ENCODE data around the gene C6orf58.

Gene C6orf58
- total RNA-seq: 0 to 0.17 reads per million in 2 experiments

GRCh38 chr6:127576874-127577273 is at the start of gene C6orf58:
Gene C6orf58, plus strand, starts transcription at chr6:127577174. Its CDS starts 12 bp downstream, at chr6:127577186.
- DNase-seq (ENCODE audit: low read depth): no peak

DNA sequence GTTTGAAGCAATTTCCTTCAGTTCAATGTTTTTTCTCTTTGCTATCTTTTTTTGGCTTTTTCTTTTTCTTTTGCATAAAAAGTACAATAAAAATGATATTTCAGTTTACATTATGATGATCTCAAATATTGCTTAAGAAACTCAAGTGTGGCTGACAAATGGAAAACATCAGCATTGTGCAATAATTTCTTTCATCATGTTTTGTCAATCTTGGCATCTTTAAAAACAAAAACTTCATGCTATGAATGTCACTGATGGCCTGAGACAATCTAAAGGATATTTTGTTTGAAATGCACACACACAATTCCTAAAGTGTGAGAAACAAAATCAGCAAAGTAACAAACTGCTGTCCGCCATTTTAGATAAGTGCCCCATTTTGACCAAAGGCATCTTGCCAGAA is 44.0 kb upstream of the C6orf58 start:
- no peak for DNase-seq (ENCODE audit: low read depth)

GRCh38 chr6:127533736-127534135 is 43.2 kb upstream of the C6orf58 start:
- DNase-seq (ENCODE audit: low read depth): no peak

GRCh38 chr6:127538750-127539264 is 38.2 kb upstream of the C6orf58 start:
- no peak for DNase-seq (ENCODE audit: low read depth)

DNA sequence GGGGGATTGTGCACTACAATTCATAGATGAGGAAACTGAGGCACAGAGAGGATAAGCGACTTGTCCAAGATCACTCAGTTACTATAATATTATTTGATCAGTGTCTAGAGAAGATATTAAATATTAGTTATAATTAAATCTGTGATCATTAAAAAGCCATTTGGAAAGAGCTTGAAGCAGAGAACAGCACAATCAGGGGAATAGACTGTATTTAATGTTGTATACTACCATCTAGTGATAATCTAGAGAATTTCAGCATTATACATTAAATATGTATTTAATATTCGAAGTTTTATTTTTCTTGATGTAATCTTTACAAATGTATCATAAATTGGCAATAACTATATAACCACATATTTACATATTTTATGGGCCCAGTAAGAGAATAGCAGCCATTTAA is 37.7 kb upstream of the C6orf58 start:
- no peak for DNase-seq (ENCODE audit: low read depth)

DNA sequence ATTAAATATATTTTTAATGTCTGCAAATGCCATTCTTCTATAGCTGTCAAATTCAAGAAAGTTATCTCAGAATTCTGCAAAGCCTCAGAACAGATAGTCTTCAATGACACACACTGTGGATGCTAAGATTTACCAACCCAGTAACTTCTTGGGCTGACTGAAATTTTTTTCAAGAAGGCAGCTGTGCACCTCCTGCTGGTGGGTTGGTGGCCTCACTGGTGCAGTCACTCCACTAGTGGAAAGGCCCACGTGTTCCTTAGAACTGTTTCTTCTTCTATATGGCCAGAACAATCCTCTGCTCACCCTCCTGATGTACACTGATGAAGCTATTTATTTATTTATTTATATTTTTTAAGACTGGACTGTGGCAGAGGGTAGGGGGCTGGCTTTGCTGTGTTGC is 29.8 kb upstream of the C6orf58 start:
- no peak for DNase-seq (ENCODE audit: low read depth)

- DNase-seq (ENCODE audit: low read depth): no peak
These were observed 28.9 kb upstream of the C6orf58 start for GRCh38 chr6:127547904-127548649.

- DNase-seq (ENCODE audit: low read depth): no peak
These were observed 26.6 kb upstream of the C6orf58 start for GRCh38 chr6:127550403-127550802.

DNA sequence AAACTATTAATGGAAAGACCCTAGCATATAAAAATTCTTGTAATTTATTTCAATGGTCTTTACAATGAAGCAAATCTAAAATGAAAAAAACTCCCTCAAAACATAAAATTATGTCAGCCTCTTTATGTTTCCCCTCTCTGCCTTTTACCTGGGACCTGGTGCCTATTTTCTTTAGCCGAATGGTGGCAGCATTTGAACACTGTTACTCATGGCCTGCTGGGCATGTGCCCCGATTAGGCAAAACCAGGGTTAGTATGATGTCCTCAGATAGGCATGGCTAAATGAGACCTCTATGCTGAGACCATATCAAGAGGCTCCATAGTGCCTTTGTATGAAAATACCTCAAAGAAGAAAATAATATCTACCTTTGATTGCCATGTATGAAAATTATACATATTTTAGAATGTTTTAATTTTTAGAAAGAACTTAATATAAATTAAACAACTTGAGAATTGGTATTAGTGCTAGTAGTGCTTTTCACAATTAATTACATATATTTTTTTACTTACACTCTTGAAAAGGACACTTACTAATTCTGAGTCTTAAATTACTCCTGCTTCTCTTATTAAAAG is 22.5 kb upstream of the C6orf58 start:
- DNase-seq (ENCODE audit: low read depth): no peak

GRCh38 chr6:127561660-127562059 is 15.3 kb upstream of the C6orf58 start:
- no peak for DNase-seq (ENCODE audit: low read depth)

- DNase-seq (ENCODE audit: low read depth): no peak
These were observed 12.2 kb upstream of the C6orf58 start for GRCh38 chr6:127564761-127565160.

GRCh38 chr6:127566119-127566518 is 10.9 kb upstream of the C6orf58 start:
- DNase-seq (ENCODE audit: low read depth): no peak

DNA sequence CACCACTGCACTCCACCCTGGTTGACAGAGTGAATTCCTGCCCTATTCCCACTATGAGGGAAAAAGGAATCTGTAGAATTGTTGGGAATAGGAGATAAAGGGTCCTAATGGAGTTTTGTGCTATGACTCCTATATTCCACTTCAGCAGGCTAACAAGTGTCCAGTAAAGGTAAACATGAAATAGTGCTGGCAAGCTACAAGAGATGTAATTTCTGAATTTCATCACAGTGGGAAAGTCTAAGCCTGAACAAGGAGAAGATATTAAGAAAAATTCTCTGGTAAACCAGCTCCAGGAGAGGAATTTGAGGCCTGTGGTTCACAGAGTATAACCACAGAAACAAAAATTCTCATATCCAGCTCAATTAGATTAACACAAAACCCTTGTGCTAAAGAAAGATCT is 10.3 kb upstream of the C6orf58 start:
- DNase-seq (ENCODE audit: low read depth): no peak

DNA sequence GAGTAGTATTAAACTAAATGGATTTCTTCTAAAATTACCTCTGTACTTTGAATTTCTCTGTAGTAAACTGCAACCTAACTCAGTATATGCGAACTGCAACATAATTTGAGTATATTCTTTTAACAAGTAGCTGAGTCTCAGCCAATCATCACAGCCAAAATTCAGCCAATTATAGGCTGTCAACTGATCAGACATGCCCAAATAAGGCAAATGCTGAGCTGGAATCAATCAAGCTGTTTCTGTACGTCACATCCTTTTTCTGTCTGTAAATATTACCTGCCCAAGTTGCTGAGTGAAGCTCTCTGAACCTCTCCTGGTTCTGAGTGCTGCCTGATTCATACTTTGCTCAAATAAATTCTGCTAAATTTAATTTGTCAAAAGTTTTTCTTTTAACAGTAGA is 9.5 kb upstream of the C6orf58 start:
- DNase-seq (ENCODE audit: low read depth): no peak

- no peak for DNase-seq (ENCODE audit: low read depth)
These were observed 6.1 kb upstream of the C6orf58 start for GRCh38 chr6:127570739-127571389.

GRCh38 chr6:127578900-127579299 is 1.9 kb downstream of the C6orf58 start:
- DNase-seq (ENCODE audit: low read depth): no peak

- no peak for DNase-seq (ENCODE audit: low read depth)
These were observed 4.6 kb downstream of the C6orf58 start for GRCh38 chr6:127581576-127581975.

DNA sequence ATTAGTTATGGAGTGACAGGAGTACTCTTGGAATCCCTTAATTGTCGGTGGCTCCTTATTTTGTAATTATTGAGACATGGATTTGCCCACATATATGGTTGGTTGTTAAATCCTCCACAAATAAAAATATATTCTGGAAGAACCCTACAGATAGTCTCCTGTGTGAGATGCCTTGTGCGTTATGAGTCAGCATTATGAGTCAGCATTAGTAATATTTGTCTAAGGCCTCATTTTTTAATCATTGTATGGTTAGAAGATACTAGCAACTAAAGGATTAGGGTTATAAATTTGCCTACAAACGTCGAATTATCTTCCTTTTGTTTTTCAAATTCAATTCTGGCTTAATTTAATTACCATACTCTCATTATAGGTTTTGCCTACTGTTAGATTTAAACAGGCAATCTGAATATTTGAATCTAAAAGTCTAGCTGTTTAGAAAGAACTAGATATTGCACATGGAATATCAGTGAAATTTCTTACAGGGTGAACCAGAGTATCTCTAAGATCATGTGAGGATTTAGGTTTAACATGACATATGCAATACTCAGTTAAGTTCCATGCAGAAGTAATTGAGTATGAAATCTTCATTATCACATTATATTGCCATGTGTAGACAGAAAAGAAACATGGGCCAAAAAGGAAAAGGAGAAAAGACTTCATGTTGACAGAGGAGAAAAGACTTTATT is 5.9 kb downstream of the C6orf58 start:
- DNase-seq (ENCODE audit: low read depth): no peak

DNA sequence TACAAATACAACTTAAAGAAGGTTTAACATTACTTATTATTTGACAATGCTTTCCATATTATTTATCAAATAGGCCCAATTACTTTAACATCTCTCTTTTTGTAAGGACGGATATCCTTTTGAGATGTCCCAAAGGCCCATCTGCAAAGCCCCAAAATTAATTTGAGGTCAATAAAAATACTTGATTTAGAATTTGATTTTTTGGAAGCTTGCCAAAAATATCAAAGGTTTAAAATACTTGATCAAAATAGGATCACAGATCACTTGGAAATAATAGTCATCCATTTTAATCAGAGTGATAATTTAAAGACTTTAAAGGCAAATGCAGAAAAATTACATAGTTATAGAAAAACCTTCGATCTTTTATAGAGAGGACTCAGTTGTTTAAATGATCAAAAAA is 8.1 kb downstream of the C6orf58 start:
- no peak for DNase-seq (ENCODE audit: low read depth)

DNA sequence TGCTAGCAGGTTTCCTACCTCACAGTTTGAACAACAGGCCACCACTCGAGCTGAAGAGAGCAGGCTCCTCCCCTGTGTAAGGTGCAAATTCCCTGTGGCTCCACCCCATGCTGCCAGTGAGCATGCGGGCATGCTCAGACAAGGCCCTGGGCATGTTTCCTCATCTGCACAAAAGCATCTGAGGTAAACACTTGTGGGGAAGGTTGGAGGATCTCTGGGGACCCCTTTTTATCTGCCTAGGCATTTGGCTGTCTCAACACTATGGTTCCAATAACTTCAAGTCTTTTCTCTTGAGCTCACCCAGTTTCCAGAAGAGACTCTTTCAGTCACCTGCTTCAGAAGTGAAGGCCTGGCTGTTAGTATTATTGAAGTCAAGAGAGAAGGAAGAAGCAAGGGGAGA is 9.4 kb downstream of the C6orf58 start:
- DNase-seq (ENCODE audit: low read depth): no peak

GRCh38 chr6:127587875-127588274 is 10.9 kb downstream of the C6orf58 start:
- DNase-seq (ENCODE audit: low read depth): no peak

- DNase-seq (ENCODE audit: low read depth): no peak
These were observed 12.2 kb downstream of the C6orf58 start for GRCh38 chr6:127589135-127589534.

All from T follicular helper cell (primary cell).